Loucy (cell line): Measurements from ENCODE around the gene ANKRD18A.
"Not testable (repeated sequence)": the region's sequence is repeated elsewhere in the genome, so short reads cannot be mapped to it uniquely, and the experiment has no call there.

Experiments
- H2AFZ ChIP-seq: fragments of 200-600 bp; sonication (generic); 2 replicates; pipeline ENCODE4 v1.6.0; 2016; ENCODE audit warnings: antibody characterized with exemption, mild to moderate bottlenecking, low read length, moderate library complexity
- H3F3A ChIP-seq: fragments of 200-600 bp; 2 replicates; pipeline ENCODE4 v1.6.0; 2016; ENCODE audit warnings: antibody characterized with exemption, low read depth, mild to moderate bottlenecking
- H3K27me3 ChIP-seq: fragments of 200-600 bp; sonication (generic); 2 replicates; pipeline ENCODE4 v1.6.1; 2014; ENCODE audit warnings: low read length, mild to moderate bottlenecking; ENCODE audit not compliant: insufficient read depth, poor library complexity, severe bottlenecking
- H3K36me3 ChIP-seq: fragments of 200-600 bp; sonication (generic); 2 replicates; pipeline ENCODE4 v1.6.1; 2016; ENCODE audit warnings: low read length; ENCODE audit not compliant: insufficient read depth
- H3K4me1 ChIP-seq: fragments of 200-600 bp; sonication (generic); 2 replicates; pipeline ENCODE4 v1.5.1; 2014; ENCODE audit warnings: low read length, mild to moderate bottlenecking; ENCODE audit not compliant: insufficient read depth, poor library complexity, severe bottlenecking
- H3K4me2 ChIP-seq: fragments of 200-600 bp; sonication (generic); 2 replicates; pipeline ENCODE4 v1.6.0; 2014; ENCODE audit warnings: antibody characterized with exemption, low read length, low read depth, mild to moderate bottlenecking; ENCODE audit not compliant: poor library complexity, severe bottlenecking
- H3K4me3 ChIP-seq: fragments of 200-600 bp; sonication (generic); 2 replicates; pipeline ENCODE4 v1.5.1; 2014; ENCODE audit warnings: low read length, mild to moderate bottlenecking, mixed read lengths; ENCODE audit not compliant: poor library complexity, severe bottlenecking
- H3K79me2 ChIP-seq: fragments of 200-600 bp; sonication (generic); 2 replicates; pipeline ENCODE4 v1.6.1; 2014; ENCODE audit warnings: low read length; ENCODE audit not compliant: insufficient read depth
- H3K9ac ChIP-seq: fragments of 200-600 bp; sonication (generic); 2 replicates; pipeline ENCODE4 v1.6.0; 2014; ENCODE audit warnings: mild to moderate bottlenecking, low read depth, low read length, moderate library complexity; ENCODE audit not compliant: poor library complexity, severe bottlenecking
- H3K9me2 ChIP-seq: fragments of 200-600 bp; sonication (generic); replicated peaks from 2 replicates; pipeline ENCODE4 v1.6.1; 2016; ENCODE audit warnings: low read depth, low read length, mixed read lengths
- H3K9me3 ChIP-seq: fragments of 200-600 bp; sonication (generic); 2 replicates; pipeline ENCODE4 v1.6.1; 2014; ENCODE audit warnings: mild to moderate bottlenecking, antibody characterized with exemption, low read length, low read depth; ENCODE audit not compliant: insufficient read depth
- H4K20me1 ChIP-seq: fragments of 200-600 bp; sonication (generic); 2 replicates; pipeline ENCODE4 v1.6.0; 2014; ENCODE audit warnings: antibody characterized with exemption, low read length, mild to moderate bottlenecking; ENCODE audit not compliant: insufficient read depth, poor library complexity, severe bottlenecking
- CTCF ChIP-seq: fragments of 200-600 bp; sonication (generic); conservative IDR thresholded peaks from 2 replicates; pipeline ENCODE4 v1.5.1; 2014; ENCODE audit warnings: mild to moderate bottlenecking, antibody characterized with exemption, low read length
- EZH2phosphoT487 ChIP-seq: fragments of 200-600 bp; IDR thresholded peaks from 2 replicates; pipeline ENCODE4 v1.6.1; 2018; ENCODE audit warnings: antibody characterized with exemption, mild to moderate bottlenecking, moderate library complexity, borderline replicate concordance

The ANKRD18A gene

GRCh38 chr9:38540535-38540934 is 79.9 kb downstream of the ANKRD18A start:
- H3K27me3 ChIP-seq, H3K4me2 ChIP-seq, H3K4me3 ChIP-seq, H4K20me1 ChIP-seq, H3K9me2 ChIP-seq, H2AFZ ChIP-seq, H3K9ac ChIP-seq, H3K9me3 ChIP-seq, H3K79me2 ChIP-seq, H3K36me3 ChIP-seq, H3F3A ChIP-seq, H3K4me1 ChIP-seq: not testable (repeated sequence)

DNA sequence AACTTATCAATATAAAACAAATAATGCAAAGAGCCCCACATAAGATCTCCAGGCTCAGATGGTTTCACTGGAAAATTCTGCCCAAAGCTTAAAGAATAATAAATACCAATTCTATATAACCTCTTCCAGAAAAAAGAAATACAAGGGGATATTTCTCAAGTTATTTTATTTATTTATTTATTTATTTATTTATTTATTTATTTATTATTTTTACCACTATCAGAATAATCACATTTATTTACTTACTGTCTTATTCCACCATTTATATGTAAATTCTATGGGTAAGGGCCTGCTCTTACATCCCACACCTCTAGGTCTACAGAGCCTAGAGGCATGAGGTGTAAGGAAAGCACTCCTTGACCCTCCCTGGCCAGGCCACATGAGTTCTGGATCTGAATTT is 91.1 kb downstream of the ANKRD18A start:
- H3K9me2 ChIP-seq: no peaks in the 10 kb centered on the region
- H4K20me1 ChIP-seq: no peaks in the 10 kb centered on the region
- no peak overlapping the region for H3K9ac ChIP-seq
- TF ChIP-seq EZH2phosphoT487: no peak
- no peak for TF ChIP-seq CTCF
- H3K4me3 ChIP-seq: no peak overlapping the region
- H3F3A ChIP-seq: no peaks in the 10 kb centered on the region
- no peaks in the 10 kb centered on the region for H3K27me3 ChIP-seq
- H2AFZ ChIP-seq: no peak overlapping the region
- no peak overlapping the region for H3K4me2 ChIP-seq
- no peaks in the 10 kb centered on the region for H3K9me3 ChIP-seq
- no peaks in the 10 kb centered on the region for H3K79me2 ChIP-seq
- no peaks in the 10 kb centered on the region for H3K36me3 ChIP-seq
- H3K4me1 ChIP-seq: no peaks in the 10 kb centered on the region

DNA sequence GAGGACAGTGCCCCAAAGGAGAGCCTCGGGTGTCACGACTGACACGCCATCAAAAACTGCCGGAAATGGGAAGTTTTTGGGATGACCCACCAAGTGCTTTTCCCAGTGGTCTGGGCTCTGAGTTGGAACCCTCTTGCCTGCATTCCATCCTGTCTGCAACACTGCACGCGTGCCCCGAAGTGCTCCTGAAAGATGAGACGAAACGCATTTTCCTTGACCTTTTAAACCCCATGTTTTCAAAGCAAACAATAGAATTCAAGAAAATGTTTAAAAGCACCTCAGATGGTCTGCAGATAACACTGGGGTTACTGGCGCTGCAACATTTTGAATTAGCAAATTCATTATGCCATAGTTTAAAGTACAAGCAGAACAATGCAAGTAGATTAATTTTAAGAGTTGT is 92.9 kb downstream of the ANKRD18A start:
- no peaks in the 10 kb centered on the region for H4K20me1 ChIP-seq
- H3K9me3 ChIP-seq: no peaks in the 10 kb centered on the region
- no peaks in the 10 kb centered on the region for H3K79me2 ChIP-seq
- H2AFZ ChIP-seq: no peak overlapping the region
- no peak for TF ChIP-seq CTCF
- TF ChIP-seq EZH2phosphoT487: no peak
- no peaks in the 10 kb centered on the region for H3K36me3 ChIP-seq
- H3K9me2 ChIP-seq: no peaks in the 10 kb centered on the region
- H3K4me3 ChIP-seq: no peak overlapping the region
- H3K27me3 ChIP-seq: no peaks in the 10 kb centered on the region
- H3K9ac ChIP-seq: no peak overlapping the region
- no peak overlapping the region for H3K4me2 ChIP-seq
- H3K4me1 ChIP-seq: no peaks in the 10 kb centered on the region
- no peaks in the 10 kb centered on the region for H3F3A ChIP-seq

DNA sequence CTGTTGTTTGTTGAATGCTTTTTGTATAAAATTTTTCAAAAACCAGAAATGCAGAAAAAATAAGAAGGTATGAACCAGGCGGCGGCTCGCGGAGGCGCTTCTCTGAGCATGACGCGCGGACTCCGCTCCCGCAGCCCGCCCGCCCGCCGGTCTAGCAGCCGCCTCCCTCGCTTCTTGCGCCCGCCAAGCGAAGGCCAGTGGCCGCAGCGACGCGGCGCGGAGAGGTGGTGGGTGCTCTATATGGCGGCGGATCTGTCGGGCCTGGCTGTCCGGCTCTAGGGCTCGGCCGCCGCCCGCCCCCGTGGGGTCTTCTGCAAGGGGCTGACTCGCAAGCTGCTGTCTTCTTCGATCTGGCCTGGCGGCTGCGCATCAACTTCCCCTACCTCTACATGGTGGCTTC is 93.8 kb downstream of the ANKRD18A start:
- H3K27me3 ChIP-seq: no peaks in the 10 kb centered on the region
- H3K9me3 ChIP-seq: no peaks in the 10 kb centered on the region
- no peak overlapping the region for H3K4me3 ChIP-seq
- no peak overlapping the region for H2AFZ ChIP-seq
- no peak overlapping the region for H3K4me2 ChIP-seq
- H3F3A ChIP-seq: no peaks in the 10 kb centered on the region
- no peaks in the 10 kb centered on the region for H3K79me2 ChIP-seq
- no peaks in the 10 kb centered on the region for H3K9me2 ChIP-seq
- no peaks in the 10 kb centered on the region for H3K4me1 ChIP-seq
- H3K36me3 ChIP-seq: no peaks in the 10 kb centered on the region
- H3K9ac ChIP-seq: no peak overlapping the region
- TF ChIP-seq CTCF (no peak), EZH2phosphoT487 (no peak)
- no peaks in the 10 kb centered on the region for H4K20me1 ChIP-seq
